HepG2 (cell line): Measurements from ENCODE around the gene ZNF652. TPM values are rescaled to one million over a fixed set of nuclear protein-coding genes. Genes with fewer than 3 reads are reported as not detected.

Source experiments
- CBFB ChIP-seq: sonication (generic); formaldehyde crosslinking; IDR thresholded peaks from 2 replicates; pipeline ENCODE4 v1.4.0; 2020; ENCODE audit warnings: missing genetic modification reagents
- ERF ChIP-seq: IDR thresholded peaks from 2 replicates; pipeline ENCODE4 v1.6.1; 2018; ENCODE audit warnings: missing biosample characterization, missing genetic modification reagents
- ETV6 ChIP-seq: sonication (generic); formaldehyde crosslinking; conservative IDR thresholded peaks from 2 replicates; pipeline ENCODE4 v1.4.0; 2020; ENCODE audit warnings: missing genetic modification reagents
- ISL2 ChIP-seq: sonication (generic); formaldehyde crosslinking; IDR thresholded peaks from 2 replicates; pipeline ENCODE4 v1.5.0; 2020; ENCODE audit warnings: missing genetic modification reagents
- KMT2B ChIP-seq: IDR thresholded peaks from 2 replicates; pipeline ENCODE4 v1.6.1; 2016; ENCODE audit warnings: missing genetic modification reagents, missing compliant biosample characterization
- MED1 ChIP-seq: sonication (generic); formaldehyde crosslinking; IDR thresholded peaks from 2 replicates; pipeline ENCODE4 v1.4.0; 2020; ENCODE audit warnings: missing genetic modification reagents
- NR2F1 ChIP-seq, 2 experiments: fragments of 450-650 bp in 1 of 2; formaldehyde crosslinking in 1 of 2; IDR thresholded peaks; 2 replicates each; pipeline versions ENCODE4 v1.5.0 to v1.6.1; 2016 to 2020; ENCODE audit warnings: mild to moderate bottlenecking in 1 of 2, missing compliant biosample characterization in 1 of 2, missing genetic modification reagents in 1 of 2, moderate library complexity in 1 of 2
- NR2F6 ChIP-seq, 2 experiments: IDR thresholded peaks; 2 replicates each; pipeline ENCODE4 v1.6.1; 2016; ENCODE audit warnings: antibody characterized with exemption in 1 of 2, mild to moderate bottlenecking in 1 of 2
- ONECUT2 ChIP-seq: sonication (generic); formaldehyde crosslinking; IDR thresholded peaks from 2 replicates; pipeline ENCODE4 v1.4.0; 2020; ENCODE audit warnings: missing genetic modification reagents
- RARA ChIP-seq: IDR thresholded peaks from 2 replicates; pipeline ENCODE4 v1.6.1; 2016; ENCODE audit warnings: missing genetic modification reagents, missing compliant biosample characterization
- SALL1 ChIP-seq: sonication (generic); formaldehyde crosslinking; IDR thresholded peaks from 2 replicates; pipeline ENCODE4 v1.8.0; 2022; ENCODE audit warnings: mild to moderate bottlenecking, missing genetic modification reagents
- SMC3 ChIP-seq: IDR thresholded peaks from 2 replicates; pipeline ENCODE4 v1.6.1; 2011; ENCODE audit warnings: low read length, improper control_type of control experiment
- SPEN ChIP-seq: sonication (generic); formaldehyde crosslinking; IDR thresholded peaks from 2 replicates; pipeline ENCODE4 v1.5.1; 2020; ENCODE audit warnings: low read depth, mild to moderate bottlenecking, missing genetic modification reagents
- SYNCRIP ChIP-seq: fragments of 200-400 bp; formaldehyde crosslinking; IDR thresholded peaks from 2 replicates; pipeline ENCODE4 v1.6.1; 2018; ENCODE audit warnings: mild to moderate bottlenecking, low read depth, low read length; ENCODE audit not compliant: insufficient read depth
- TAF1 ChIP-seq: sonication (generic); formaldehyde crosslinking; IDR thresholded peaks from 2 replicates; pipeline ENCODE4 v1.4.0; 2020; ENCODE audit warnings: missing genetic modification reagents
- TBX2 ChIP-seq: sonication (generic); formaldehyde crosslinking; IDR thresholded peaks from 2 replicates; pipeline ENCODE4 v1.5.0; 2020; ENCODE audit warnings: missing genetic modification reagents, mild to moderate bottlenecking, borderline replicate concordance
- TBX3 ChIP-seq: fragments of 450-650 bp; IDR thresholded peaks from 2 replicates; pipeline ENCODE4 v1.6.1; 2017; ENCODE audit warnings: antibody characterized with exemption, mild to moderate bottlenecking, inconsistent platforms, borderline replicate concordance
- TRIM24 ChIP-seq: sonication (generic); formaldehyde crosslinking; IDR thresholded peaks from 2 replicates; pipeline ENCODE4 v1.8.0; 2022; ENCODE audit warnings: mild to moderate bottlenecking, missing genetic modification reagents
- ZEB1 ChIP-seq: IDR thresholded peaks from 2 replicates; pipeline ENCODE4 v1.6.1; 2012; ENCODE audit warnings: mild to moderate bottlenecking, low read depth, inconsistent platforms; ENCODE audit not compliant: insufficient replicate concordance
- ZNF282 ChIP-seq: fragments of 450-650 bp; IDR thresholded peaks from 2 replicates; pipeline ENCODE4 v1.6.1; 2018; ENCODE audit not compliant: partially characterized antibody
- ZNF329 ChIP-seq: sonication (generic); formaldehyde crosslinking; IDR thresholded peaks from 2 replicates; pipeline ENCODE4 v1.9.0; 2021; ENCODE audit warnings: low read depth, mild to moderate bottlenecking, missing genetic modification reagents
- ZNF451 ChIP-seq: sonication (generic); formaldehyde crosslinking; IDR thresholded peaks from 2 replicates; pipeline ENCODE4 v1.5.0; 2020; ENCODE audit warnings: mild to moderate bottlenecking, missing genetic modification reagents
- ZNF547 ChIP-seq: sonication (generic); formaldehyde crosslinking; IDR thresholded peaks from 2 replicates; pipeline ENCODE4 v1.5.1; 2020; ENCODE audit warnings: mild to moderate bottlenecking, missing genetic modification reagents
- ZNF879 ChIP-seq: sonication (generic); formaldehyde crosslinking; IDR thresholded peaks from 2 replicates; pipeline ENCODE4 v1.8.1; 2023; ENCODE audit warnings: missing genetic modification reagents
- ZNF891 ChIP-seq: sonication (generic); formaldehyde crosslinking; IDR thresholded peaks from 2 replicates; pipeline ENCODE4 v1.5.0; 2020; ENCODE audit warnings: mild to moderate bottlenecking, missing genetic modification reagents
- polyA plus RNA-seq, 8 experiments: library from polyadenylated mRNA; depleted of rRNA in 3 of 8; stranded (reverse) in 7 of 8; unstranded in 1 of 8; fragments of >200 nt; fragmentation: Illumina TruSeq in 4 of 8; extraction: Trizol in 4 of 8; gene quantifications; 2 replicates each; pipeline versions ENCODE4 v1.2.1 to v1.2.3, GENCODE V29; 2011 to 2016; ENCODE audit warnings: low read depth in 4 of 8, missing spikeins in 1 of 8, mixed read lengths in 1 of 8; ENCODE audit not compliant: insufficient read depth in 1 of 8
- total RNA-seq, 5 experiments: library from RNA; depleted of rRNA; stranded (reverse); fragments of >200 nt; fragmentation: Illumina TruSeq; extraction: Trizol; gene quantifications; 2 replicates each; pipeline ENCODE4 v1.2.3, GENCODE V29; 2016; ENCODE audit warnings: low read depth in 1 of 5
- TF ChIP-seq, protein P1 (sequence below): sonication (generic); formaldehyde crosslinking; IDR thresholded peaks from 2 replicates; pipeline ENCODE4 v1.5.0; 2020; ENCODE audit warnings: mild to moderate bottlenecking, missing genetic modification reagents
- TF ChIP-seq, protein P2 (sequence below): sonication (generic); formaldehyde crosslinking; IDR thresholded peaks from 2 replicates; pipeline ENCODE4 v1.4.0; 2020; ENCODE audit warnings: missing genetic modification reagents, borderline replicate concordance
- TF ChIP-seq, protein P3 (sequence below): sonication (generic); formaldehyde crosslinking; IDR thresholded peaks from 2 replicates; pipeline ENCODE4 v1.5.0; 2020; ENCODE audit warnings: missing genetic modification reagents
- TF ChIP-seq, protein P4 (sequence below): sonication (generic); formaldehyde crosslinking; IDR thresholded peaks from 2 replicates; pipeline ENCODE4 v1.8.1; 2023; ENCODE audit warnings: missing genetic modification reagents, inconsistent platforms, borderline replicate concordance

Gene ZNF652
- total and polyA plus RNA-seq, 2 of the 13 experiments (the other 11 are each of a cell fraction or from before 2014, with no cell fraction given): 16.2 to 30.2 TPM

DNA sequence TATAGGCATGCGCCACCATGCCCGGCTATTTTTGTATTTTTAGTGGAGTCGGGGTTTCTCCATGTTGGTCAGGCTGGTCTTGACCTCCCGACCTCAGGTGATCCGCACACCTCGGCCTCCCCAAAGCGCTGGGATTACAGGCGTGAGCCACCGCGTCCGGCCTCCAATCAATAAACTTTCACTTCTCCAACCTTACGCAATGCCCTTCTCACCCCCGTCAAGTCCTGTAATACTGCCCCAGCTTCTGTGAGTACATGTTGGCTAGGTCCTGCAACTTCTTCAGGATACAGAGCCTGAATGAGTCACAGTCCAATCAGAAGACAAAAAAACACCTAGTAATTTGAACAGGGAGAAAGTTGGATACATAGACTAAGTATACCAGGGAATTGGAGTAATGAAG lies 84.4 kb downstream of the ZNF652 start (continued):
- peak; percentile 71 for TF ChIP-seq TBX2 (CRISPR knock-in tag)
- TF ChIP-seq TRIM24 (CRISPR knock-in tag): no peak
- no peak for TF ChIP-seq ERF (CRISPR knock-in tag)
- TF ChIP-seq SPEN (CRISPR knock-in tag): no peak
- TF ChIP-seq SYNCRIP: no peak
- no peak for TF ChIP-seq ISL2
- TF ChIP-seq KMT2B (CRISPR knock-in tag): no peak
- no peak for TF ChIP-seq CBFB (CRISPR knock-in tag)
- TF ChIP-seq ZNF891 (CRISPR knock-in tag): no peak
- TF ChIP-seq MED1 (CRISPR knock-in tag): 0 out of 2 replicates have a peak, but pooled peaks have one; percentile 12
- TF ChIP-seq ZNF879 (CRISPR knock-in tag): no peak
- TF ChIP-seq ZNF451 (CRISPR knock-in tag): no peak
- peak; percentile 32; the same call in 1 of the 2 replicates for TF ChIP-seq SALL1 (CRISPR knock-in tag)
- TF ChIP-seq ETV6: no peak
- no peak for TF ChIP-seq ZNF282
- TF ChIP-seq, protein P1, sequence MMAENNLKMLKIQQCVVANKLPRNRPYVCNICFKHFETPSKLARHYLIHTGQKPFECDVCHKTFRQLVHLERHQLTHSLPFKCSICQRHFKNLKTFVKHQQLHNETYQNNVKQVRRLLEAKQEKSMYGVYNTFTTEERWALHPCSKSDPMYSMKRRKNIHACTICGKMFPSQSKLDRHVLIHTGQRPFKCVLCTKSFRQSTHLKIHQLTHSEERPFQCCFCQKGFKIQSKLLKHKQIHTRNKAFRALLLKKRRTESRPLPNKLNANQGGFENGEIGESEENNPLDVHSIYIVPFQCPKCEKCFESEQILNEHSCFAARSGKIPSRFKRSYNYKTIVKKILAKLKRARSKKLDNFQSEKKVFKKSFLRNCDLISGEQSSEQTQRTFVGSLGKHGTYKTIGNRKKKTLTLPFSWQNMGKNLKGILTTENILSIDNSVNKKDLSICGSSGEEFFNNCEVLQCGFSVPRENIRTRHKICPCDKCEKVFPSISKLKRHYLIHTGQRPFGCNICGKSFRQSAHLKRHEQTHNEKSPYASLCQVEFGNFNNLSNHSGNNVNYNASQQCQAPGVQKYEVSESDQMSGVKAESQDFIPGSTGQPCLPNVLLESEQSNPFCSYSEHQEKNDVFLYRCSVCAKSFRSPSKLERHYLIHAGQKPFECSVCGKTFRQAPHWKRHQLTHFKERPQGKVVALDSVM (CRISPR knock-in tag): peak; percentile 96
- peak; percentile 64; the same call in 1 of the 2 replicates for TF ChIP-seq NR2F6 (IDR thresholded peaks at IDR 0.05)
- TF ChIP-seq NR2F6 (CRISPR knock-in tag; IDR thresholded peaks at IDR 0.05): peak; percentile 84
- TF ChIP-seq ZNF329 (CRISPR knock-in tag): no peak
- TF ChIP-seq TAF1 (CRISPR knock-in tag): no peak
- peak; percentile 49 to 64; a peak in 2 of 4 replicates for TF ChIP-seq NR2F1 (CRISPR knock-in tag; IDR thresholded peaks at IDR 0.05)
- peak; percentile 89 for TF ChIP-seq ONECUT2 (CRISPR knock-in tag)
- TF ChIP-seq, protein P2, sequence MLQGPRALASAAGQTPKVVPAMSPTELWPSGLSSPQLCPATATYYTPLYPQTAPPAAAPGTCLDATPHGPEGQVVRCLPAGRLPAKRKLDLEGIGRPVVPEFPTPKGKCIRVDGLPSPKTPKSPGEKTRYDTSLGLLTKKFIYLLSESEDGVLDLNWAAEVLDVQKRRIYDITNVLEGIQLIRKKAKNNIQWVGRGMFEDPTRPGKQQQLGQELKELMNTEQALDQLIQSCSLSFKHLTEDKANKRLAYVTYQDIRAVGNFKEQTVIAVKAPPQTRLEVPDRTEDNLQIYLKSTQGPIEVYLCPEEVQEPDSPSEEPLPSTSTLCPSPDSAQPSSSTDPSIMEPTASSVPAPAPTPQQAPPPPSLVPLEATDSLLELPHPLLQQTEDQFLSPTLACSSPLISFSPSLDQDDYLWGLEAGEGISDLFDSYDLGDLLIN (CRISPR knock-in tag): no peak
- TF ChIP-seq, protein P3, sequence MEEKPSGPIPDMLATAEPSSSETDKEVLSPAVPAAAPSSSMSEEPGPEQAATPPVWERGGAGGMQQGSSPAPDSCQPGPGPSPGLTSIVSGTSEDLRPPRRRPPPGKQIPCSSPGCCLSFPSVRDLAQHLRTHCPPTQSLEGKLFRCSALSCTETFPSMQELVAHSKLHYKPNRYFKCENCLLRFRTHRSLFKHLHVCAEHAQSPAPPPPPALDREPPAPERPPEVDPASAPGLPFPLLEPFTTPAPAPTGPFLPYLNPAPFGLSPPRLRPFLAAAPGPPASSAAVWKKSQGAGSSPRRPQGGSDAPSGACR (CRISPR knock-in tag): 0 out of 2 replicates have a peak, but pooled peaks have one; percentile 55
- TF ChIP-seq ZEB1: no peak
- no peak for TF ChIP-seq ZNF547 (CRISPR knock-in tag)
- TF ChIP-seq, protein P4, sequence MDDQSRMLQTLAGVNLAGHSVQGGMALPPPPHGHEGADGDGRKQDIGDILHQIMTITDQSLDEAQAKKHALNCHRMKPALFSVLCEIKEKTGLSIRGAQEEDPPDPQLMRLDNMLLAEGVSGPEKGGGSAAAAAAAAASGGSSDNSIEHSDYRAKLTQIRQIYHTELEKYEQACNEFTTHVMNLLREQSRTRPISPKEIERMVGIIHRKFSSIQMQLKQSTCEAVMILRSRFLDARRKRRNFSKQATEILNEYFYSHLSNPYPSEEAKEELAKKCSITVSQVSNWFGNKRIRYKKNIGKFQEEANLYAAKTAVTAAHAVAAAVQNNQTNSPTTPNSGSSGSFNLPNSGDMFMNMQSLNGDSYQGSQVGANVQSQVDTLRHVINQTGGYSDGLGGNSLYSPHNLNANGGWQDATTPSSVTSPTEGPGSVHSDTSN: no peak
- TF ChIP-seq RARA (CRISPR knock-in tag): peak; percentile 71
- peak; percentile 55; the same call in 1 of the 2 replicates for TF ChIP-seq TBX3
- no peak for TF ChIP-seq SMC3
